ENCODE data around the gene SEMA3E.
"Not testable (repeated sequence)": the region's sequence is repeated elsewhere in the genome, so short reads cannot be mapped to it uniquely, and the experiment has no call there.

Gene SEMA3E

DNA sequence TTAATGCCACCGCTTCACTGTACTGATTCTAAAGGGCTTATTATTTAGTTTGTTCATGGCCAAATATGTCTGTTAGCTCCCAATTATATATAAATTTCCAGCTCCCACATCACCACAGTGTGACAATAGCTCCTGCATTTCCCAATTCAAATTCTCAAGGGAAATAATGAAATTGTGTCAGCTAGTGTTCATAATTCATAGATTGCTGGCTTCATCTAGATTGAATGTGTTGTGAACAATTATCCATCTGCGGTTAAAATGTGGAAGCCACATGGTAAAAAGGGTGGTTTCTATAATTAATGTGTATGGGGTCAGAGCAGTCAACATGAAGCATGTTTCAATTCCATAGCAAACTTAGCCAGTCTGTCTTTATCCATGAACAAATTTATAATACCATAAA, 154.3 kb downstream of the SEMA3E start:
- in situ Hi-C loops (cut with MboI; ENCODE audit: low sequenced_read_pairs) = no loop called here

DNA sequence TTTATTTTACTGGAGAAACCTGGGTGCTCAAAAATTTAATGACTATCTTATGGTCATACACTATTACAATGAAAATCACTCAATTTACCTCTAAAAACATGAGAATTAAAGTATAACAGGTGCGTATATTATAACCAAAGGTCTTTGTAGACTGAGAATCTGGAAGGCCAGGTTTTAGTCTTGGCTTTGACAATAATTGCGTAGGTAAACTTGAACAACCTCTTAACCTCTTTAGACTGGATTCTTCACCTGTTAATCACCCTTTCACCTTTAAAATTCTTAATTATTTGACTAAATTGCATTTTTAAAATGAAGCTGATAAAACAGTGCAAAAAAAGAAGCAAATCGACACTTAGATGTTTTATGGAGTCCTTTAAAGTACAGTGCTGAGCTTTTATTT, 156.1 kb downstream of the SEMA3E start:
- in situ Hi-C loops (cut with MboI; ENCODE audit: low sequenced_read_pairs) = no loop called here

DNA sequence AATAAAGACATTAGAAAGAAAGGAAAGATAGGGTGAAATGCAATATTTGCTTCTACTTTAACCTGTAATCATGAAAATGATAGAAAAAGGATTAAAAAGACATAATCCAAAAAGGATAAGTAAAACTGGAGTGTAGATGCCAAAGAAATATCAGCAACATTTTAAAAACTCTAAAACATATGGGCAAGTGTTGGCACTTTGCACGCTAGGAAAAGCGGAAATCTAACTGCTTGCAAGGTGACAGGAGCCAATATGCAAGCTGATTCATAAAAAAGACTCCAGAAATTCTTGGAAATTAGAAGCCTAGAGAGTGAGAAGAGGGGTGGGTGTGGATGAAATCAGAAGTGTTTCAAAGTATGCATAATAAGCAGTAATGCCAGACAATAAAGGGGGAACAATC, 161.1 kb downstream of the SEMA3E start:
- in situ Hi-C loops (cut with MboI; ENCODE audit: low sequenced_read_pairs) = no loop called here

DNA sequence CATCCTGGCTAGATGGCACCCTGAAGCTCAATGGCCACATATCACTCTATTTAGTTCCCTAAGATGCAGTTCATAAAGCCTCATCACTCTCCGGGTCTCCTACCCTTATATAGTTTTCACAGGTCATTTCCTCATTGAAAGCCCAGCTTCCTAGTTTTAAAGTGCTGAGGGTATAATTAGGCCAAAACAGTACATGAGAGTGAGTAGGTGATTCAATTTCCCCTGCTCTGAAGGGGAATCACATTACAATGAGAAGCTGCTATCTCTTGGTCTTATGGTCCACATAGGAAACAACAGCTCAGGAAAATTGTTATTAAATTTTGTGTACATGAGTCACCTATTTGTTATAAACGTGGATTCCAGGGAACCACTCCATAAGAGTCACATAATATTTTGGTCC, 162.0 kb downstream of the SEMA3E start:
- in situ Hi-C loops (cut with MboI; ENCODE audit: low sequenced_read_pairs) = no loop called here

DNA sequence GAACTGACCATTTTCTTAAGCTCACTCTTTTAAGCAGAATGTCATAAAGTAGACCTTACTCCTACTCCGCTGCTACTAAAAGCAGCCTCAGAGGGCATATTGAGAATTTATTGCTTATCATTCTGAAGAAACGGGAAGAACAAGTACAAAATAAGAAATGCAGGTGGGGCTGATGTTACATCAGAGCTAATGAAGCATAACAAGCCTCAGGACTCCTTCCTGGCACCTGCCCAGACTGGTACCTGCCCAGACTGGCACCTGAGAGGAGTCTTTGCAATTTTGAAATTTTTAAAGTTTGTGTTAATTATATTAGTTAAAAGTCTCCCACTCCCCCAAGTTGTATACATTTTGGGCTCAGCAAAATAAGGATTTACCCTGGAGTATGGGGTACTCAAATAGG, 162.4 kb downstream of the SEMA3E start:
- in situ Hi-C loops (cut with MboI; ENCODE audit: low sequenced_read_pairs) = no loop called here

DNA sequence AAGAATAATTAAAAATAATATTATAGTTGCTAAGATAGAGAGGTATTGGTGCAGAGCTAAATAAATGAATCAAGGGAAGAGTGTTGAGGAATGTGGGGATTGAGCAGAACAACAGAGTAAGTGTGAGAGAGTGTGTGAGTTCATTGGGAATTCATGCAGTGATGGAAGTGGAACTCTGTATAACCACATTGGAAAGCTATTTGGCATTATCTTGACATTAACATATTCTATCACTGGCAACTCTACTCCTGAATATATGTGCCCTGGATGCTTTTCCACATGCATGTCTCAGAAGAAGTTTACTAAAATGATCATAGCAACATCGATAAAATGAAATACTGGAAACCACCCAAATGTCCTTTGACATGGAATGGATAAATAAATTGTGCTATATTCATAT, 164.1 kb downstream of the SEMA3E start:
- in situ Hi-C loops (cut with MboI; ENCODE audit: low sequenced_read_pairs) = no loop called here

DNA sequence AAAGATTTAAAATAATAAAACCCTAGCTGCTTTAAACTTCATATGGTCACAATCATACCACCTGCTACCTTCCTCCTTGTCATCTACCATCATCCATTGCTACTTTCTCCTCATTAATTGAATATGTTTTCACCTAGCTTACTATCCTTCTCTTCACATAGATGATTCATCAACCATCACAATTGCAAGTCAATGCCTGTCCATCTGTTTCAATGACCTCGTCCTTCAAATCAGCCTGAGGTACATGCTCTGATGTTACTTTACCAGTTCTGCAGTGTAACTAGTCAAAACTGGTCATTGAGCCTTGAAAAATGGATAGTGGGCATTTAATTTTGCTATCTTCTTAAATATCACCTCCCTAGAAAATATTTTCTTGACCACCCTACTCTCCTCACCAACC, 164.7 kb downstream of the SEMA3E start:
- in situ Hi-C loops (cut with MboI; ENCODE audit: low sequenced_read_pairs) = no loop called here

DNA sequence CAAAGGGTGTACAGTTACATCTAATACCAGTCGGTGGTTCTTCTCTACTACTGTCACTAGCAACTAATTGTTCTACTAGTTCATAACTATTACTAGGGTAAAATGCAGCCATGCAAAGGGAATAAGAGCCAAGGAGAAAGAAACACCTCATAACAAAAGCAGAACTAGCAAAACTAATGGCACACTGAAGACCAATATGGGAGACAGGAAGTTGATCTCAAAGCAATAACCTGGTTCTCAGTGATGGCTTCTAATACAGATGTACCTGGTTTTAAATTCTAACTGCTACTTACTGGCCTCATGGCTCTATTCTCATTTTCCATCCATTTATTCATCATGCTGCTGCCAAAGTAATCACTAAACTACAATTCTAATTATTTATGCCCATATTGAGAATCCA, 170.3 kb downstream of the SEMA3E start:
- in situ Hi-C loops (cut with MboI; ENCODE audit: low sequenced_read_pairs) = no loop called here

DNA sequence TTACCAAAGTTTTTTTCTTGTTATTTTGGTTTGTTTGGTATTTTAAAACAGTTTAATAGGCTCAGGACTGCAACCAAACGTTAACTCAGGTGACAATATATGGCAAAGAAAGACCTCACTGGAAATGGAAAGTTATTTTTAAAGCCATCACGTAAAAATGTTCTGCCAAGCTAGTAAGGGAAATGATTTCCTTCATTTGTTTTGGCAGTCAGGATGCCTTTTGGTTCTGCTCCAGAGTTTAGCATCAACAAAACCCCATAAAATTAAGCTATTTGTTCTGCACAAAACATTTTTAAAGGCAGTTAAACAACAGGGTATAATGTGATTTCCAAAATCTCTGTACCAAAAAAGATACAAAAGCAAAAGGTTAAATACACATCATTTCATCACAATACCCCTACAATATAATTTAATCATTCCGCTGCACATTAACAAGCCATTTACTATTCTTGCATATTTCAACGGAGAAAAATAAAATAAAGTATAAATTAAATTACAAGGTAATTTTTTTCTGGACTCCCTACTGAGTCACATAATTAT, 172.4 kb downstream of the SEMA3E start:
- in situ Hi-C loops (cut with MboI; ENCODE audit: low sequenced_read_pairs) = no loop called here

DNA sequence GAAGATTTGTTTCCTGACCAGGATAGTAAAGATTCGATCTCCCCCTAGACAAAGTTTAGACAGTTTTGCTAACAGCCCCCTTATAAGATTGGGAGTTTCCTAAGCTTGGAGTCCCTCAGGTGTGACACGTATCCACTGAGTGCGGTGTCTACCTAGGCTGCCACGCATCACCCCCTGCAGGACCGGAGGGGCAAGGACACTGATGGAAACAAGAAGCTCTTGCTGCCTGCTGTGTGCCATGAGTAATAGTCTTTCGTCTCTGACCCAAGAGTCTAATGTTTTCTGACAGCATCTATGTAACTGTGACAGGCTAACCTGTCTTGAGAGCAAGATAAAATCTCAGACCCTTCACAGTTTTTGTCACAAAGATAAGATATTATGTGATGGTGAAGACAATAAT, 173.5 kb downstream of the SEMA3E start:
- in situ Hi-C loops (cut with MboI; ENCODE audit: low sequenced_read_pairs) = no loop called here

DNA sequence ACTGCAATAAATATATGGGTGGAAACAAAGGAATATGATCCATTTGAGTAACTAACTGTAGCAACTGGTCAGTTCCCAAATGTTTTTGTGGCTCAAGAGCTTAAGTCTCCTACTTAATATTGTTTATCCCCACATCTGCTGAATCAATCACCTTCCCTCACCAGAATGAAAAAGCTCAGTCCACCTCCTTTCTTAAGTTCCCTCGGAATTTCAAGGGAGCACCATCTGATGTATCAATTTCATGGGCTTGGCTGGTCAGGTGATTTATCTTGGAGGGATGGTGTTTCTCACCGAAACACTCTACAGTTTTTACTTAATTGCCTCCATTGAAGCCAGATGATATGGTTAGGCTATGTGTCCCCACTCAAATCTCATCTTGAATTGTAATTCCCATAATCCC, 176.6 kb downstream of the SEMA3E start:
- in situ Hi-C loops (cut with MboI; ENCODE audit: low sequenced_read_pairs) = no loop called here

DNA sequence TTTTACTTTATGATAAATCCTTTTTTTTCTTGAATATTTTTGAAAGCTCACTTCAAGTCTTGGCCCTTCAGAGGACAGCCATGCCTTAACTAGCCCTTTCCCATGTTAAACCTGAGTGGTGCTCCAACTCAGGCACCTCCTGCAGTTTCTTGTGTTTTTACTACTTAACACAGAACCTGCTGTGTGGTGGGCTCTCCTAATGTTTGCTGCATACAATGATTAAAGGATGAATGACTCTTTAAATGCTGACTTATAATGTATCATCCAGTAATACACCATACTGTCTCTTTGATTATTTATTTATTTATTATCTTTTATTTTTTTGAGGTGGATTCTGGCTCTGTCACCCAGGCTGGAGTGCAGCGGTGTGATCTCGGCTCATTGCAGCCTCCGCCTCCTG, 179.4 kb downstream of the SEMA3E start:
- in situ Hi-C loops (cut with MboI; ENCODE audit: low sequenced_read_pairs) = no loop called here

DNA sequence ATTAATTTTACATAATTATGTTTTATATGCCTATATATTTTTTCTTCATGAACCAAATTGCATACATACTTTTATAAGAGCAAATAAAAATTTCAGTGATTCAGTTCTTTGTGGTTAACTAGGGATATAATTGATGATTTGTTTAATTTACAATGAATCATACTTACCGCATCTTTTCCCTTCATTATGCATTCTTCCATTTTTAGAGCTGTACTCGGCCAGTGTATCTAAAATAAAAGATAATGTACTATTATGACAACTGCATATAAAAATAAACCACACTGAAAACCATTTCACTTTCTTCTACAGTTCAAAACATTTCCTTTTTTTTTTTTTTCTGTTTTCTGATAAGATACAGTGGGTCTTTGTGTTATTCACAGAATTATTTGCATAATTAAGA, 179.9 kb downstream of the SEMA3E start:
- in situ Hi-C loops (cut with MboI; ENCODE audit: low sequenced_read_pairs) = no loop called here

DNA sequence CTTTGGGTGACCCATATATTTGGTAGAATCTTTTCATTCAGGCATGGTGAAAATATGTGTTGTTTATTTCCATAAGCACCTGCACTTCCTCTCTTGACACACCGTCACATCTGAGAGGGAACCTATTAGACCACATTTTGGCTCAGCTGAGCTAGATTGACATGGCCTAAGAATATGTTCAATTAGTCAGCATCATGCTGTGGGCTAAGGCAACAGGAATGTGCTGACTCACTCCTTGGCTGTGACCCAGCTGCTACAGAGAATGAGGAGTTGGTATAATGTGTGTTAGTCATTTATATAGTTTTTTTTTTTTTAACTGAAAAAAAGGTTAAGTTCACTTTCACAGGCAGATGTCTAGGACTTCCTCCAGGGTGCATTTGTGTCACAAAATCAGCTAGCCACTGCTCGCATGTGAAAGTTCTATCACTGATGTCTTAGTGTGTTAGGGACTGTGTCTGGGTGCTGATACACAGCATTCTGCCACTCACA, 180.6 kb downstream of the SEMA3E start:
- in situ Hi-C loops (cut with MboI; ENCODE audit: low sequenced_read_pairs) = no loop called here

DNA sequence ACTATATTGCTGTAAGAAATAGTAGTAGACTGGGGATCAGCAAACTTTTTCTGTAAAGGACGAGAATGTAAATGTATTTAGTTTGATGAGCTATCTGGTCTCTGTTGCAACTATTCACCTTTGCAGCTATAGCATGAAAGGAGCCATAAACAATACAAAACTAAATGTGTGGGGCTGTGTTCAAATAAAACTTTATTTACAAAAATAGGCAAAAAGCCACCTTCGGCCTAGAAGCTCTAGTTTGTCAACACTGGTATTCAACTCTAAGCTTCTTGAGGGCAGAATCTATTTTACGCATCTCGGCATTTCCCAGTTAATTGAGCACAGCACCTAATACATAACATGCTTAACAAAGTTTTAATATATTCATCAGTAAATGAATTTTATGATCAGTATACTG, 181.4 kb downstream of the SEMA3E start:
- in situ Hi-C loops (cut with MboI; ENCODE audit: low sequenced_read_pairs) = no loop called here

DNA sequence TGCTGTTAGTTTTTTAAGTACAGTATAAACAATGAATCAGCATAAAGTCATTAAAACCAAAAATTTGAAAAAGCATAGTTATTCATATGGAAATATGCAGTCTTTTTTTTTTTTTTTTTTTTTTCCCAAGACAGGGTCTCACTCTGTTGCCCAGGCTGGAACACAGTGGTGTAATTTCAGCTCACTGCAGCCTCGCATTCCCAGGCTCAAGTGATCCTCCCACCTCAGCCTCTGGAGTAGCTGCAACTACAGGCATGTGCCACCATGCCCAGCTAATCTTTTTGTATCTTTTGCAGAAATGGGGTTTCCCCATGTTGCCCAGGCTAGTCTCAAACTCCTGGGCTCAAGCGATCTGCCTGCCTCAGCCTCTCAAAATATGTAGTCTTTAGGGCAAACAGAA, 182.0 kb downstream of the SEMA3E start:
- in situ Hi-C loops (cut with MboI; ENCODE audit: low sequenced_read_pairs) = no loop called here

DNA sequence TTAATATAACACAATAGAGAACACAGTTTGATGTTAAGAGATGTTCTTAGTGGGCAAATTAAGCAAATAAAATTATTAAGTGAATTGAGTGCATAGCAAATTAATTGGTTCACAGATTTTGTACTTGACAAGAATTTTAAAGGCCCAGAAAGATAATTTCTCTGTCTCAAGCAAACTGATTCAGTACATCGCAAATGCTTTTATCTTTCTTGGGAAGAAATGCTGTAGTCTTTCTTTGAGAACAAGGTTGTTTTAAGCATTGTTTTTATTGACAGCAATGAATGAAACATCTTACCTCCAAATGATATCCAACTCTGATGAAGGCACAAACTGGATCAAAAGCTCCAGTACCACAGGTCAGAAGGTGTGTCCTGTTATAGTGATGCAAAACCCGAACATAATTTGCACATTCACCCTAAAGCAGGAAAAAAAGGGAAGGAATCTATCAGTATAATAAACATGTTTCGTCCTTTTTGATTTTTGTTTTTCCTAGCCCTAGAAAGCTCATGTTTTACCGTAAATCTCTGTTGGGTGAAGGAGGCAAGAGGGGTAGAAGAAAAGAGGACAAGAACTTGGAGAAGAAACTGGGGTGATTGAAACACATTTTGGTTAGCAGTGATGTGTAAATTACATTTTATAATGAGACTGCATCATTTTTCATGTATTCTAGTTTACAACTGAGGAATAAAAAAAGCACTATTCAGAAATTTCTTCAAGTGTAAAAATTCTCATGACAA, 182.6 kb downstream of the SEMA3E start:
- in situ Hi-C loops (cut with MboI; ENCODE audit: low sequenced_read_pairs) = no loop called here

DNA sequence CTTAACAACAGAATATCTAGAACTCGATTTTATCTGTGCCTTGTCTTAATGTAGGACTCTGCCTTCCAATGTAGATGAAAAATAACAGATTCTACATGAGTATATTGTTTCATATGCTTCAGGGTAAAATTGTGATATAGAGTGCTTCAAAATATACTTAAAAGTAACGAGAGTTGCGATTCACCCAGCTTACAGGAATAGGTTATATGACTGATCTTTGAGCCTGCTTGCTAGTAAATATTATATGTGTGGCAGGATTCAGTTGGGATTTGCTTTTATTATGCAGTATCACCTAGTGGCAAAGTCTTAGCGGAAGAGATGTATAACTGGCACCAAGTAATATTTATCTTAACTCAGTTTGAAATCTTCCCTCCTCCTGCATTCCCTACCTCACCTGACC, 183.3 kb downstream of the SEMA3E start:
- in situ Hi-C loops (cut with MboI; ENCODE audit: low sequenced_read_pairs) = no loop called here

DNA sequence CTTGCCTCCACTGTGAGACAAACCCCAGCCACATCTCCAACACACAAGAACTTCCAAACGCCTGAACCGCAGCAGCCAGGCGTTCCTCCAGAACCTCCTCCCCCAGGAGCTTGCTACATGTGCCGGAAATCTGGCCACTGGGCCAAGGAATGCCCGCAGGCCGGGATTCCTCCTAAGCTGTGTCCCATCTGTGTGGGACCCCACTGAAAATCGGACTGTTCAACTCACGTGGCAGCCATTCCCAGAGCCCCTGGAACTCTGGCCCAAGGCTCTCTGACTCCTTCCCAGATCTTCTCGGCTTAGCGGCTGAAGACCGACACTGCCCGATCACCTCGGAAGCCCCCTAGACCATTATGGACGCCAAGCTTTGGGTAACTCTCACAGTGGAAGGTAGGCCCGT, 187.1 kb downstream of the SEMA3E start:
- in situ Hi-C loops (cut with MboI; ENCODE audit: low sequenced_read_pairs) = not testable (repeated sequence)

DNA sequence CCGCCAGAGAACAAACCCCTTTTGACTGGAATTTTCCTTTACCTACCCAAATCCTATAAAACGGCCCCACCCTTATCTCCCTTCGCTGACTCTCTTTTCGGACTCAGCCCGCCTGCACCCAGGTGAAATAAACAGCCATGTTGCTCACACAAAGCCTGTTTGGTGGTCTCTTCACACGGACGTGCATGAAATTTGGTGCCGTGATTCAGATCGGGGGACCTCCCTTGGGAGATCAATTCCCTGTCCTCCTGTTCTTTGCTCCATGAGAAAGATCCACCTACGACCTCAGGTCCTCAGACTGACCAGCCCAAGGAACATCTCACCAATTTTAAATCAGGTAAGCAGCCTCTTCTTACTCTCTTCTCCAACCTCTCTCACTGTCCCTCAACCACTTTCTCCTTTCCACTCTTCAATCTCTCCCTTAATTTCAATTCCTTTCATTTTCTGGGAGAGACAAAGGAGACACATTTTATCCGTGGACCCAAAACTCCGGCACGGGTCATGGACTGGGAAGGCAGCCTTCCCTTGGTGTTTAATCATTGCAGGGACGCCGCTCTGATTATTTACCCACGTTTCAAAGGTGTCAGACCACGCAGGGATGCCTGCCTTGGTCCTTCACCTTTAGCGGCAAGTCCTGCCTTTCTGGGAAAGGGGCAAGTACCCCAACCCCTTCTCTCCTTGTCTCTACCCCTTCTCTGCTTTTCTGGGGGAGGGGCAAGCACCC, 188.8 kb downstream of the SEMA3E start:
- in situ Hi-C loops (cut with MboI; ENCODE audit: low sequenced_read_pairs) = not testable (repeated sequence)

DNA sequence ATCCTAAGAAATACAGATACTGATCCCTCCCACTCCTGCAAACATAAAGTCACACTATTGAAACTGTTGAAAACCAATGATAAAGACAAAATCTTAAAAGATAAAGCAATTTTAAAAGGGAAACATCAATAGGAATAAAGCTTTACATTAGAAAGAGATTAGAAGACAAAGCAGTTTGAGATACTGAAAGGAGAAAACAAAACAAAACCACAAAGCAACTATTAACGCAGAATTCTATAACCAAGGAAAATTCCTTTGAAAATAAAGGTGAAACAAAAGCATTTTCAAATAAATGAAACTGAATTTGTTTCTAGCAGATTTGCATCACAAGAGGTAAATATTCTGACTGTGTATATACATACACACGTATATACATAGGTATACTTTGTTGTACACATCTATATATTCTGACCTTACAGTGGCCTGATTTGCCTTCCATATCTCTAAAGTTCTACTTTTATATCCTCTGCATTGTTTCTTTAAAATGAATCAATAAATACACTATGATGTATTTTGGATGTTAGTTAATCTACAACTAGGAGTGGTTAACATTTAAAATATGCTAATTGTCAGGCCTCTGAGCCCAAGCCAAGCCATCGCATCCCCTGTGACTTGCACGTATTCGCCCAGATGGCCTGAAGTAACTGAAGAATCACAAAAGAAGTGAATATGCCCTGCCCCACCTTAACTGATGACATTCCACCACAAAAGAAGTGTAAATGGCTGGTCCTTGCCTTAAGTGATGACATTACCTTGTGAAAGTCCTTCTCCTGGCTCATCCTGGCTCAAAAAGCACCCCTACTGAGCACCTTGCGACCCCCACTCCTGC, 189.6 kb downstream of the SEMA3E start:
- in situ Hi-C loops (cut with MboI; ENCODE audit: low sequenced_read_pairs) = not testable (repeated sequence)

All from HL-60/S4 treated with retinoic acid at 250 ng/mL for 4 days and 3 days (cell line).